Activated CD8-positive, alpha-beta memory T cell treated with anti-CD3 and anti-CD28 coated beads, Interleukin-2, amount 10 ng/mL, durations not matched to agents 7 days and 5 days (primary cell): ENCODE results near the gene BMP6. TPM values are rescaled to one million over a fixed set of nuclear protein-coding genes. Genes with fewer than 3 reads are reported as not detected.

Experiments
- ATAC-seq: fragments of 150-1000 bp; cut with Tn5 transposase; one replicate; pipeline ENCODE4 v1.10.0; 2021; ENCODE audit warnings: moderate library complexity
- CTCF ChIA-PET: fragments of 350-600 bp; sonication (Branson Sonifier 250); formaldehyde crosslinking; loops from one replicate; lab custom pipeline; 2021; ENCODE audit warnings: antibody characterized with exemption; lab: Charles Lee
- DNase-seq: peaks from one replicate; pipeline ENCODE4 v3.0.0-alpha.2; 2020
- H3K27ac Mint-ChIP-seq: one replicate; pipeline ENCODE4 v1.8.0; 2021; ENCODE audit warnings: mild to moderate bottlenecking, mixed read lengths
- H3K27me3 Mint-ChIP-seq: one replicate; pipeline ENCODE4 v1.8.0; 2021; ENCODE audit warnings: mixed read lengths
- H3K36me3 Mint-ChIP-seq: one replicate; pipeline ENCODE4 v1.8.0; 2021; ENCODE audit warnings: mild to moderate bottlenecking, mixed read lengths
- H3K4me1 Mint-ChIP-seq: one replicate; pipeline ENCODE4 v1.8.0; 2021; ENCODE audit warnings: mixed read lengths
- H3K4me3 Mint-ChIP-seq: one replicate; pipeline ENCODE4 v1.8.0; 2021; ENCODE audit warnings: mild to moderate bottlenecking, moderate library complexity, mixed read lengths
- H3K9me3 Mint-ChIP-seq: one replicate; pipeline ENCODE4 v1.8.0; 2022; ENCODE audit warnings: low read depth, mixed read lengths
- total RNA-seq, 2 experiments: library from RNA; stranded (reverse); gene quantifications; one replicate each; pipeline ENCODE4 v1.2.3, GENCODE V29; 2021

Gene BMP6
- total RNA-seq, 2 experiments from 2014 or later = not detected

DNA sequence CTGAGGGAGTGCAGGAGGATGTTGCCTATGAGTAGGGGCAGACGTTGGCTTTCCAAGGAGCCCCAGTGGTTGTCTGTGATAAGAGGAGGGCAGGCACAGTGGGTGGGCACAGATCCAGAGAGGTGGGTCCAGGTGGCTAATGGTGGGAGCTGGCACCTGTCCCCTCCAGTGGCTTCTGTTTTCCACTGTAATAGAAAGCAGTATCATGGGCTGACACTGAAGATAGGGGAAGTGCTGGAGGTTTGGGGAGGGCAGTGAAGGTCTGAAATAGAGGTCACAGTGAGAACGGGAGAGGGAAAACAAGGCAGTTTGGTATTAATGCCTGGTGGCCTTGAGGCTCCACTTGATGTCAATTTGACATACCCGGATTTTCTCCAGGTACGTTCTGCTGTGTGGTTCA lies 195.1 kb downstream of the BMP6 start:
- Mint-ChIP-seq H3K27ac (no peak overlapping the region), H3K36me3 (no peaks in the 10 kb centered on the region), H3K4me1 (no peaks in the 10 kb centered on the region), H3K9me3 (peaks cover 11% of the 10 kb centered on the region), H3K4me3 (no peak overlapping the region), H3K27me3 (peaks cover 13% of the 10 kb centered on the region)
- CTCF ChIA-PET = no interaction called here
- no peak for DNase-seq
- ATAC-seq = no peak

DNA sequence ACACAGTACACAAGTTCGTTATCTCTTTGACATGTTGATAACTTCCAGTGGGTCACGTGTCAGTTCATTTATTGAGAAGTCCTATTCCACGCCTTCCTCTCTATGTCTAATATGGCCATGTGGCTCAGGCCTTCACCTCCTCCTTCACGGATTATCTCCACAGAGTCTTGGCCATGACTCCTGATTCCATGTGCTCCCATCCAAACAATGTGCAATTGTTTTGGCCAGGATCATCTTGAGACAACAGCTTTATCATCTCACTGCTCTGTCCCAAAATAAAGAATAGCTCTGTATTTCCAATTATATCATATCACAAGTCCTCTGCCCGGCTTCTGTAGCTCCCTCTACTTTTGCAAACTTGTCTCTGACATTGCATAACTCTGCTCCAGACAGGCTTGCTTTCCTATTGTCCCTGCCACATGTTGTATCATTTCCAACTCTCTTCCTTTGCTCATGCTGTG lies 195.8 kb downstream of the BMP6 start:
- H3K9me3 Mint-ChIP-seq = peaks cover 11% of the 10 kb centered on the region
- no peaks in the 10 kb centered on the region for H3K36me3 Mint-ChIP-seq

DNA sequence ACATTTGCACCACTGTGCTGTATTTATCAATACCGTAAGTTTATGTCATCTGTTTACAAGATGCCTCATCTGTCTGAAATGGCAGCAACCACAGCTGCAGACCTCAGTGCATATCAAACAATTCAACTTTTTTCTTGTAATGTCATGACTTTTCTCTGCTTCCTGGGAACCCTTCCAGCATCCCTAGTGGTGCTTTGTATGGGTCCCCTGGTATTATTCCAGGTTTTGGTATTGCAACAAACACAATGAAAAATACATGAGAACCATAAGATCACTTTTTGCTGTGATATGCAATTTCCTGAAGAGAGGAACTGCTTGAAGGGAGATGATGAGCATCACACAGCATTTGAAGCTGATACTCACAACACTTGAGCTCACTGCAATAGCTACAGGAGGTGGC lies 196.7 kb downstream of the BMP6 start:
- H3K4me3 Mint-ChIP-seq = no peak overlapping the region
- DNase-seq = no peak
- CTCF ChIA-PET = no interaction called here
- H3K27ac Mint-ChIP-seq = no peak overlapping the region
- ATAC-seq = no peak
- no peaks in the 10 kb centered on the region for H3K4me1 Mint-ChIP-seq
- H3K9me3 Mint-ChIP-seq = peaks cover 11% of the 10 kb centered on the region
- peaks cover 17% of the 10 kb centered on the region for H3K27me3 Mint-ChIP-seq
- no peaks in the 10 kb centered on the region for H3K36me3 Mint-ChIP-seq

More for the DNA sequence above, 195.8 kb downstream of the BMP6 start:
- ATAC-seq (no peak), DNase-seq (no peak)
- CTCF ChIA-PET = no interaction called here
- no peak overlapping the region for H3K27ac Mint-ChIP-seq
- H3K27me3 Mint-ChIP-seq = peaks cover 13% of the 10 kb centered on the region
- H3K4me3 Mint-ChIP-seq = no peak overlapping the region
- no peaks in the 10 kb centered on the region for H3K4me1 Mint-ChIP-seq

DNA sequence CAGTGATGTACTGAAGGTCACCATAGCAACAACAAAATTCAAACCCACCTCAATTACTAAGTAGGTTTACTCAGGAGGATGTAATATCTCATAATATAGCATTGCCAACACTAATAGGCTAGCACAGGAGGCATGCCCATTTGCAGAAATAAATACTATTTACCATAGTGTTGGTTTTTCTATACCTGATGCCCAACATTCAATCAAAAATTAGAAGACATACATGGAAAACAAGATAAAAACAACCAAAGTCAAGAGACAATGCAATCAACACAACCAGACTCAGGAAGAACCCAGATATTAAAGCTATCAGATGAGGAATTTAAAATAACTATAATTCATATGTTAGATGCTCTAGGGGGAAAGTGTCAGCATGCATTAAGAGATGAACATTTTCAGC lies 199.0 kb downstream of the BMP6 start:
- H3K4me1 Mint-ChIP-seq = no peaks in the 10 kb centered on the region
- ATAC-seq (no peak), DNase-seq (no peak)
- H3K27me3 Mint-ChIP-seq = peaks cover 28% of the 10 kb centered on the region
- no peak overlapping the region for H3K4me3 Mint-ChIP-seq
- CTCF ChIA-PET = no interaction called here
- no peaks in the 10 kb centered on the region for H3K36me3 Mint-ChIP-seq
- peaks cover 11% of the 10 kb centered on the region for H3K9me3 Mint-ChIP-seq
- H3K27ac Mint-ChIP-seq = no peak overlapping the region

Other genes with a start within 250 kb of the BMP6 start
- gene DSP, start 184.4 kb upstream of the BMP6 start, total RNA-seq = under 1 TPM; 0.09 to 0.12 TPM
- 10 to 100 TPM; 14.3 to 15.1 TPM for gene SNRNP48, start 135.9 kb upstream of the BMP6 start, total RNA-seq
- 10 to 100 TPM; 27.7 to 45.4 TPM for gene TXNDC5, start 184.7 kb downstream of the BMP6 start, total RNA-seq